ENCODE measurements around the gene FUT2.

Gene FUT2

DNA sequence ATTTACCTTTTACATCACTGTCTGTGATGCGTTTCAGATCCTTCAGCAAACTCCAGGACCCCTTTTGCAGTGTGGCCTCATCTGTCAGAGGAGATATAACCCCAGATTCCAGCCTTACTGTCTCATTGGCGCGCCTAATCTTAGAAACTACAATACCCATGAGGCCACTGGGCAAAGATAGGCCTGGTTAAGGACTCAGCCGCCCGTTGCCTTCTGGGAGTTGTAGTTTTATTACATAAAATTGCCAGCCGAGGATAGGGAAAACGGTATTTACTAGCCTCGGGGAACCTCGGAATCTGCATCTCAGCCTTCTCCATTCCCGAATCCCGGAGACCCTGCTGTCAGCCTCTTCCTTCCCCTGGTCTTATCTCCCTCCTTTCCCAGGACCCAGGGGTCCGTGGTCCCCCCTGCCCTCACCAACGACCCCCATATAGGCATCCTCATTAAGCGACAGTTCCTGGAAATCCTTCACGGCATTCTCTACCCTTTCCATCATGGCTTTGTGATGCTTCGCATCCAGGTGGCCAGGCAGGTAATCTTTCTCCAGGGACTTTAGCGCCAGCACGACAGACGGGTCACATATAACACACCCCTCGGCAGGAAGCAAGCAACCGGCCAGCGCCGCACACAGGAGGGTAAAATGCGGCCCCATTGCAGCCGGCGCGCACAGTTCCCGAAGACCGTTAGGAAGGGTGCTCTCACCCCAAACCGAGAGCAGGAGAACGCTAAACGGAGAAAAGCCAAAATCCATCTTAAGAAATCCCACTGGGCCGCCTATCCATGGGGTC, 49.6 kb downstream of the FUT2 start:
- H3K9me3 ChIP-seq (ENCODE audit: control insufficient read depth, insufficient read depth, low read depth, low read length) = no peaks in the 10 kb centered on the region
- POLR2A ChIA-PET = interaction anchor here (1.1 kb wide), 2 partner anchors 25 to 31 kb away, joined by 3 to 4 read pairs; no protein-coding TSS in a partner anchor

GRCh38 chr19:48746110-48746509, 50.3 kb downstream of the FUT2 start:
- no peaks in the 10 kb centered on the region for H3K4me1 ChIP-seq (ENCODE audit: control insufficient read depth, insufficient read depth, low read length)
- no peaks in the 10 kb centered on the region for H3K36me3 ChIP-seq (ENCODE audit: control insufficient read depth in 2 of 2, insufficient read depth in 1 of 2, low read length in 2 of 2)
- H3K4me3 ChIP-seq (ENCODE audit: low read depth, low read length) = no peak overlapping the region
- H3K27ac ChIP-seq (ENCODE audit: extremely low read depth, low read depth, low read length) = no peak overlapping the region
- TF ChIP-seq SCRT1 (tag by site-specific recombination; IDR thresholded peaks at IDR 0.05; ENCODE audit: borderline replicate concordance) = peak; percentile 67
- no peak for TF ChIP-seq KLF9 (tag by site-specific recombination; IDR thresholded peaks at IDR 0.05; ENCODE audit: low read depth)
- peak; percentile 70 for TF ChIP-seq SCRT2 (tag by site-specific recombination; IDR thresholded peaks at IDR 0.05)
- TF ChIP-seq PBX3 (CRISPR knock-in tag; IDR thresholded peaks at IDR 0.05) = no peak
- no peak for TF ChIP-seq MYNN (tag by site-specific recombination; IDR thresholded peaks at IDR 0.05; ENCODE audit: borderline replicate concordance)
- CTCF ChIA-PET = interaction anchor here (1.5 kb wide), 1 partner anchor 13 kb away, joined by 3 read pairs; no protein-coding TSS in a partner anchor
- H3K9me3 ChIP-seq (ENCODE audit: control insufficient read depth, insufficient read depth, low read depth, low read length) = no peaks in the 10 kb centered on the region
- POLR2A ChIA-PET = interaction anchor here (1.4 to 2.5 kb wide), 3 partner anchors 7 to 25 kb away, joined by 6 to 18 read pairs (median 8); no protein-coding TSS in a partner anchor

More for the DNA sequence above, 49.6 kb downstream of the FUT2 start:
- Histone ChIP-seq H3K4me1 (ENCODE audit: control insufficient read depth, insufficient read depth, low read length) (no peaks in the 10 kb centered on the region), H3K4me3 (ENCODE audit: low read depth, low read length) (no peak overlapping the region), H3K27ac (ENCODE audit: extremely low read depth, low read depth, low read length) (no peak overlapping the region), H3K36me3 (ENCODE audit: control insufficient read depth in 2 of 2, insufficient read depth in 1 of 2, low read length in 2 of 2) (no peaks in the 10 kb centered on the region)
- TF ChIP-seq SP3 (tag by site-specific recombination; IDR thresholded peaks at IDR 0.05) (peak; percentile 45; the same call in 1 of the 2 replicates), ZXDB (tag by site-specific recombination; IDR thresholded peaks at IDR 0.05) (0 out of 2 replicates have a peak, but pooled peaks have one; percentile 13), ZNF654 (tag by site-specific recombination; IDR thresholded peaks at IDR 0.05; ENCODE audit: low read depth) (no peak), ZFP69B (tag by site-specific recombination; IDR thresholded peaks at IDR 0.05) (no peak), ZBTB17 (tag by site-specific recombination; IDR thresholded peaks at IDR 0.05) (peak; percentile 81), ZNF76 (tag by site-specific recombination; IDR thresholded peaks at IDR 0.05; ENCODE audit: borderline replicate concordance, low read depth) (peak; percentile 94), ZNF19 (tag by site-specific recombination; IDR thresholded peaks at IDR 0.05; ENCODE audit: low read depth) (no peak), ZBTB20 (tag by site-specific recombination; IDR thresholded peaks at IDR 0.05) (peak; percentile 60), ZNF335 (tag by site-specific recombination; conservative IDR thresholded peaks at IDR 0.05) (peak; percentile 60)
- TF ChIP-seq, protein P1, sequence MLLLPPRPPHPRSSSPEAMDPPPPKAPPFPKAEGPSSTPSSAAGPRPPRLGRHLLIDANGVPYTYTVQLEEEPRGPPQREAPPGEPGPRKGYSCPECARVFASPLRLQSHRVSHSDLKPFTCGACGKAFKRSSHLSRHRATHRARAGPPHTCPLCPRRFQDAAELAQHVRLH (tag by site-specific recombination; IDR thresholded peaks at IDR 0.05) = peak; percentile 42; the same call in 1 of the 2 replicates
- CTCF ChIA-PET = no interaction called here

DNA sequence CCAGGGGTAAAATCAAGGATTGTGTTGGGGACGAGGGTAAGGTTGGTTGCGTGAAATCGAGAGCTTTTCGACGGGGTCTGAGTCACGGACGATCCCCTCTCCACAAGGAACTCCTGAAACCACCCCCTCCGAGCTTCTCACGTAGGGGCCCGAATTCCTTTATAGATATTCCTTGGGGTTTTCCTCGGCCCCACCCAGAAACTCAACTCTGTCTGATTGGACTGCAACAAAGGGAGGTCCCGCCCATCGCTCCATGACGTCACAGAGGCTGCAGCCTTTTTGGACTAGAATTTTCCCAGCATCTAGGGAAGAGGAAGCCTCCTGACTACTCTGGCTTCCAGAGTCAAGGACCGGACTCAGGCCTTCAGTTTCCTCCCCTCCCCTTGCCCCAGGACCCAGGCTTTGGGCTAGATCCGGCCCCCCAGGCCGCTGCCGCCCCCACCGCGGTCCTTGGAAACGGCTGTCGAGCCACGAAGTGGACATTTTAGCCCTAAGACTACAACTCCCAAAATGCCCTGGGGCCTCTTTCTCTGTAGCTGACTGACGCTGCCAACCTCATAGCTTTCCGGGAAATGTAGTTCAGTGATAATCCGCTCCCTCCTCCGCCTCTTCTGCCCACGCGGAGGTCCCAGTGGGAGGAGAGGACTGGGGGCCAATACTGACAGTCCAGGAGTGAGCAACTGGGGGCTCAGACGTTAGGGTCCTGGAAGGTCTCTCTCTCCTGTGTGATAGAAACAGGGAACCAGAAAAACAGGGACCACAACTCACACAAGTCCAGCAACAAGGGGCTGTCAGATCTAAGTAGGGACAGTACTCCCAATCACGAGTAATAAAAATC, 51.2 kb downstream of the FUT2 start, which contains the start of gene IZUMO1:
TSS of gene IZUMO1 (minus strand) at position 172 of the 838 bp plus-strand sequence. CDS start 1,050 bp downstream, outside the sequence.
- H3K36me3 ChIP-seq (ENCODE audit: control insufficient read depth in 2 of 2, insufficient read depth in 1 of 2, low read length in 2 of 2) = no peaks in the 10 kb centered on the region
- peak within 1 kb of the TSS; percentile 45 for H3K4me3 ChIP-seq (ENCODE audit: low read depth, low read length)
- no peaks in the 10 kb centered on the region for H3K4me1 ChIP-seq (ENCODE audit: control insufficient read depth, insufficient read depth, low read length)
- ChIA-PET CTCF (interaction anchor here (0.6 to 1.5 kb wide), 7 partner anchors 8 to 84 kb away, joined by 3 to 5 read pairs (median 3); no protein-coding TSS in a partner anchor), POLR2A (interaction anchor here (0.5 to 2.5 kb wide), 9 partner anchors 8 to 642 kb away, joined by 3 to 18 read pairs (median 5); partner anchors contain the start of genes RPL18 and SPHK2)
- H3K9me3 ChIP-seq (ENCODE audit: control insufficient read depth, insufficient read depth, low read depth, low read length) = no peaks in the 10 kb centered on the region
- peak within 1 kb of the TSS; percentile 42; the same call in 1 of the 2 replicates for H3K27ac ChIP-seq (ENCODE audit: extremely low read depth, low read depth, low read length)
- TF ChIP-seq ZNF707 (tag by site-specific recombination; IDR thresholded peaks at IDR 0.05) = no peak
- peak; percentile 56; the same call in 1 of the 2 replicates for TF ChIP-seq ZSCAN30 (tag by site-specific recombination; IDR thresholded peaks at IDR 0.05)
- TF ChIP-seq PRDM2 (tag by site-specific recombination; IDR thresholded peaks at IDR 0.05; ENCODE audit: borderline replicate concordance) = no peak
- peak; percentile 89 for TF ChIP-seq ZBTB21 (tag by site-specific recombination; IDR thresholded peaks at IDR 0.05)
- no peak for TF ChIP-seq ZNF514 (tag by site-specific recombination; IDR thresholded peaks at IDR 0.05)

Data from HEK293 (cell line).